Activated effector memory CD4-positive, alpha-beta T cell treated with anti-CD3 and anti-CD28 coated beads, Interleukin-2, amount 50 U/mL, for 16 hours (primary cell): ENCODE data around the gene OR3A2.
A peak's percentile ranks its signal among the peaks of the same experiment; 100 is the strongest.
"Not testable (repeated sequence)": the region's sequence is repeated elsewhere in the genome, so short reads cannot be mapped to it uniquely, and the experiment has no call there.

Source experiments
- DNase-seq: peaks from one replicate; pipeline ENCODE4 v3.0.0-alpha.2; 2020

Gene OR3A2

DNA sequence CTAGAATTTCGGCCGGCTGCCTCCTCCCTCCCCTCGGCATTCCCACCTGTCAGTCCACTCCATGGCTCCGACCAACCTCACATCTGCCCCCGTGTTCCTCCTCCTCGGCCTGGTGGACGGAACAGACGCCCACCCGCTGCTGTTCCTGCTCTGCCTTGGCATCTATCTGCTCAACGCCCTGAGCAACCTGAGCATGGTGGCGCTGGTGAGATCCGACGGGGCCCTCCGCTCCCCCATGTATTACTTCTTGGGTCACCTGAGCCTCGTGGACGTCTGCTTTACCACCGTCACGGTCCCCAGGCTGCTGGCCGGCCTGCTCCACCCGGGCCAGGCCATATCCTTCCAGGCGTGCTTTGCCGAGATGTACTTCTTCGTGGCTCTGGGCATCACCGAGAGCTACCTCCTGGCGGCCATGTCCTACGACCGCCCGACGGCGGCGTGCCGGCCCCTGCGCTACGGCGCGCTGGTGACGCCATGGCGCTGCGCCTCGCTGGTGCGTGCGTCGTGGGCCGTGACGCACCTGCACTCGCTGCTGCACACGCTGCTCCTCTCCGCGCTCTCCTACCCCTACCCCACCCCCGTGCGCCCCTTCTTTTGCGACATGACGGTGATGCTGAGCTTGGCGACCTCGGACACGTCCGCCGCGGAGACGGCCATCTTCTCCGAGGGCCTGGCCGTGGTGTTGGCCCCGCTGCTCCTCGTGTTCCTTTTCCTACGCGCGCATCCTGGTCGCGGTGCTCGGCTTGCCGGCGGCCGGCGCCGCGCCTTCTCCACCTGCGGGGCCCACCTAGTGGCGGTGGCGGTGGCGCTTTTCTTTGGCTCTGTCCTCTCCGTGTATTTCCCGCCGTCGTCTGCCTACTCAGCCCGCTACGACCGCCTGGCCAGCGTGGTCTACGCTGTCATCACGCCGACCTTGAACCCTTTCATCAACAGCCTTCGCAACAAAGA lies at the start of gene OR3A2:
Gene OR3A2 (minus strand): TSS at position 440 of the 948 bp plus-strand sequence.
- DNase-seq: peak; percentile 70

- DNase-seq: no peak
Measured at GRCh38 chr17:3433741-3434140, 47.6 kb upstream of the OR3A2 start, which contains the start of gene OR1E2. OR1E2 (minus strand) TSS chr17:3433841; CDS start chr17:3433841, 0 bp downstream.

- not testable (repeated sequence) for DNase-seq
Measured at GRCh38 chr17:3433215-3433614, 47.1 kb upstream of the OR3A2 start.

DNA sequence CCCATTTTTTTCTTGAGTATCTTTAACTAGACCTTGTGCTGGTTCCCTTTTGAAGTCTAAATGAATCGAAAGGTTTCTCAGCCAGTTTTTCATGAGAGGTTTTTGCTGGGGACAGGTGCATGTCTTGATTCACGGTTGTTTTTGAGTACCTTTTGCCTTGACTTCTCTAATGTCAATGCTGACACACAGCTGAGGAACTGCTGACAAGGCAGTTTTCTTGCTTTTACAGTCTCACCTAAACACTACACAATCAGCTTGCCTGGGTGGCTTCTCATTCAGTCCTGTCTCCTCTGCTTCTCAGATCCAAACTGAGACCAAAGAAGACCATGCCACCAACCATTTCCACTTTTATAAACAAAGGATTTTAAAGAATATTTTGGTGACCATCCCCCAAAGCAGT lies 32.1 kb upstream of the OR3A2 start:
- no peak for DNase-seq

DNA sequence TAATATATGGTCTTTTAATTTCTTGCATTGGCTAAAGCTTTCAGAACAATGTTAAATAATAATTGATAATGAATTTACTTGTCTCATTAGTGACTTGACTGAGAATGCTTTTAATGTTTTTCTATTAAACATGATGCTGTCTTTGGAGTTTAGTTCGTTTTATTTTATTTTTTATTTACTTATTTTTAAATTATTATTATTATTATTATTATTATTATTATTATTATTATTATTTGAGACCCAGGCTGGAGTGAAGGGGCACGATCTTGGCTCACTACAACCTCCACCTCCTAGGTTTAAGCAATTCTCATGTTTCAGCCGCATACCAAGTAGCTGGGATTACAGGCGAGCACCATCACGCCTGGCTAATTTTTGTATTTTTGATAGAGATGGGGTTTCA lies 29.5 kb upstream of the OR3A2 start:
- no peak for DNase-seq

DNA sequence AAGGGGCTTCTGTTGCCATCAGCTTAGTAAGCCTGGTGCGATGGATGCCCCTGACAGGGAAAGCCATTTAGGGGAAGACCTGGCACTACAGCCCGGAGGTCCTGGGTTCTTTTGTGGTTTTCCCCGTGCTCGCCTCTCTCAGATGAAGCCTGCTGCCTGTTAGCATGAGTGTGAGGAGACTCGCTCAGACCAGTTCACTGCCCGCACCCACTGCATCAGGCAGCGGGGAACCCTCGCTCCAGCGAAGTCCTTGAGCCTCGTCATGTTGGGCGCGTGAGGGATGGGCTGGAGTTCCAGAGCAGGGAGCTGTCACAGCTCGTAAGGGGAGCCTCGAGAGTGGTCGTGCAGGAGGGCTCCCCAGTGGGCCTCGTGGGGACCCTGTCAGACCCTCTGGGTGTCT lies 26.1 kb upstream of the OR3A2 start:
- DNase-seq: not testable (repeated sequence)

- no peak for DNase-seq
Measured at GRCh38 chr17:3411070-3411469, 25.0 kb upstream of the OR3A2 start, which contains the start of gene OR3A3. OR3A3 (plus strand) TSS chr17:3411370.

- DNase-seq: not testable (repeated sequence)
Measured at GRCh38 chr17:3403856-3404255, 17.7 kb upstream of the OR3A2 start.

DNA sequence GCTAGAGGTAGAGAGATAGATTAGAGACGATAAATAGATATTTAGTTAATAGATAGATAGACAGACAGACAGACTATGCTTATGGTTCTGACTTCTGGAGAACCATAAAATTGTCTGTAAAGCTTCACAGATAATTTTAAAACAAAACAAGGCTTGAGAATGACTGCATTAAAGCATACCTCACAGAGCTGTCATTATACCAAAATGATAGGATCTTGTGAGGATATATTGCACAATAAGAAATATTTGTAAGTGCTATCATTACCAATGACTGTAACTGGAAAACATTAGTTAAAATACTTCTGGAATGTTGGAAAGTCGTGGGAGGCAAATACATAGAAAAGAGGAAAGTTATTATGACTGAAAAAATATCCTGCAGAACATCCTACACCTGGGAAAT lies 15.7 kb upstream of the OR3A2 start:
- no peak for DNase-seq

GRCh38 chr17:3400055-3400454 lies 13.9 kb upstream of the OR3A2 start:
- DNase-seq: no peak

- no peak for DNase-seq
Measured at GRCh38 chr17:3398310-3398709, 12.2 kb upstream of the OR3A2 start, which contains the start of gene OR1E1. OR1E1 (minus strand) TSS chr17:3398410; CDS start chr17:3398410, 0 bp downstream.

- not testable (repeated sequence) for DNase-seq
Measured at GRCh38 chr17:3397801-3398200, 11.7 kb upstream of the OR3A2 start.

- DNase-seq: no peak
Measured at GRCh38 chr17:3389791-3390190, 3.7 kb upstream of the OR3A2 start.

GRCh38 chr17:3381957-3382356 lies 4.2 kb downstream of the OR3A2 start:
- DNase-seq: no peak

GRCh38 chr17:3378321-3378720 lies 7.8 kb downstream of the OR3A2 start:
- no peak for DNase-seq

GRCh38 chr17:3371167-3371566 lies 14.9 kb downstream of the OR3A2 start:
- not testable (repeated sequence) for DNase-seq

DNA sequence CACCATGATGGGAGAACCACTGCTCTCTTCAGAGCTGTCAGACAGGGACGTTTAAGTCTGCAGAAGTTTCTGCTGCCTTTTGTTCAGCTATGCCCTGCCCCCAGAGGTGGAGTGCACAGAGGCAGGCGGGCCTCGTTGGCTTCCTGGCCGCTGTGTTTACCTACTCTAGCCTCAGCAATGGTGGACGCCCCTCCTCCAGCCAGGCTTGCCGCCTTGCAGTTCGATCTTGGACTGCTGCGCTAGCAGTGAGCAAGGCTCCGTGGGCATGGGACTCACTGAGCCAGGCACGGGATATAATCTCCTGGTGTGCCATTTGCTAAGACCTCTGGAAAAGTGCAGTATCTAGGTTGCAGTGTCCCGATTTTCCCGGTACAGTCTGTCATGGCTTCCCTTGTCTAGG lies 43.3 kb downstream of the OR3A2 start:
- not testable (repeated sequence) for DNase-seq

GRCh38 chr17:3335876-3336275 lies 50.2 kb downstream of the OR3A2 start:
- no peak for DNase-seq

GRCh38 chr17:3318336-3318735 lies 67.8 kb downstream of the OR3A2 start:
- no peak for DNase-seq

DNA sequence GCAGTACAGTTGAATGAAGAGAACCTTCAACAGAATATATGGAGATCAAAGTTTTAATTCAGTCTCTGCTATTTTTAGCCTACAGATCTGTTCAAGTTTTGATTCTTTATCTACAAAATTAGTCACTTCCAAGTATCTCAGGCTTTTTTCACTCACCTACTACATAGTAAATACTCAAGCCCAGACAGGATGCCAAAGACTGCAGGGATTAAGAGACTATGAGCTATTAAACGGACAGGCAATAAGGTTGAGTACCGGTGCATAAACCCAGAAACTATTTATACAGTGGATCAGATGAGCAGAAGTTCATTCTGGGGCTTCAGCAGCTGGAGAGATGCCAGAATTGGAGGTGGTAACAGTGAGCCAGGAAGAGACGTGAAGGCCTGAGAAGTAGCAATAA lies 69.3 kb downstream of the OR3A2 start:
- no peak for DNase-seq

- DNase-seq: no peak
Measured at GRCh38 chr17:3308603-3309002, 77.5 kb downstream of the OR3A2 start.

GRCh38 chr17:3298260-3298659 lies 87.8 kb downstream of the OR3A2 start, which contains the start of gene OR3A1:
OR3A1 (minus strand) TSS chr17:3298360; CDS start chr17:3292582, 5,778 bp downstream.
- DNase-seq: no peak

DNA sequence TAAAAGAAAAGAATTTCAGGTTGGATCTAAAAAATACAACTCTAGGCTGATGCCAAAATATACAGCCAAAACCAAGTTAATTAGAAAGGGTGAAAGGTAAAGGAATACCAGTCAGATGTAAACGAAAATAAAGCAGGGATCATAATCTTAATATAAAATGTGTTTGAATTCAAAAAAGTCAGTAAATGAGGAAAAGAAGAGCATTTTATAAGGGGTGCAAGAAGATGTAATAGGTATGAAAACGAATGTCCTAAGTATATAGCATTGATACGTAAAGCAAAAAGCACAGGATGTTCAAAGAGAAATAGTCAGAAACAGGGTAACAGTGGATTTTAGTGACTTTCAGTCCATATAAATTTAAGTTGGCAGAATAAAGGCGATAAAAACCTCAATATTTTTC lies 90.5 kb downstream of the OR3A2 start:
- no peak for DNase-seq

DNA sequence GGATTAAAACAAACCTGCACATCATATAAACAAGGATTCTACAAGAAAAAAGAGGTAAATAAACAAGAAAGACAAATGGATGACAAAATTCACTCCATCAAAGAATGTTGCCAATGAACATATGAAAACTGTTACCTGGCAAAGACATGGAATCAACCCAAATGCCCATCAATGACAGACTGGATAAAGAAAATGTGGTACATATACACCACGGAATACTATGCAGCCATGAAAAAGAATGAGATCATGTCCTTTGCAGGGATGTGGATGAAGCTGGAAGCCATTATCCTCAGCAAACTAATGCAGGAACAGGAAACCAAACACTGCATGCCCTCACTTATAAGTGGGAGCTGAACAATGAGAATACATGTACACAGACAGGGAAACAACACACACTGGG lies 92.6 kb downstream of the OR3A2 start:
- DNase-seq: not testable (repeated sequence)
